ENCODE results near the gene AFAP1L2.
A peak's percentile ranks its signal among the peaks of the same experiment; 100 is the strongest.

DNA sequence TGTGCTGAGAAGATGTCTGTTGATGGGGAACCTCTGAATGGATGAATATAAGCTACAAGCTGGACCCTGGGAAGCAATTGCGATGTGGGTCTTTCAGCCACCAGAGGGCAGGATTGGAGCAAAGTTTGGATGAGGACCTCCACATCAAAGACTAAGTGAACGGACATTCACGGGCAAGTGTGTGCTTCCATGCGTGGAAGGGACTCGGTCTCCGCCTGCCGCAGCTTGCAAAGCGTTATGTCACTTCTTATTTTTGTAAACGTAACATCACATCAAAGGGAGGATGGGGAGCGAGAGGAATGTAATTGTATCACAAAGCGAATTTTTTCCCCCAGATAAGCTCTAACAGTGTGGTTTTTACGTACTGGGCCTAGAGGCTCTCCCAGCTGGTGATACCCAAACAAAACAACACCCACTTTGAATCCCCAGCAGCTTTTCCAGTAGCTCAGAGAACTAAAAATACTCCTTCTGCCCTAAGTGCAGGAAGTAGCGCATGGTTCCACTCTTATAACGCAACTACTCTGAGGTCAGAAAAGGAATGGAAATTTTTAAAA is 100.2 kb downstream of the AFAP1L2 start:
- TF ChIP-seq, protein P1, sequence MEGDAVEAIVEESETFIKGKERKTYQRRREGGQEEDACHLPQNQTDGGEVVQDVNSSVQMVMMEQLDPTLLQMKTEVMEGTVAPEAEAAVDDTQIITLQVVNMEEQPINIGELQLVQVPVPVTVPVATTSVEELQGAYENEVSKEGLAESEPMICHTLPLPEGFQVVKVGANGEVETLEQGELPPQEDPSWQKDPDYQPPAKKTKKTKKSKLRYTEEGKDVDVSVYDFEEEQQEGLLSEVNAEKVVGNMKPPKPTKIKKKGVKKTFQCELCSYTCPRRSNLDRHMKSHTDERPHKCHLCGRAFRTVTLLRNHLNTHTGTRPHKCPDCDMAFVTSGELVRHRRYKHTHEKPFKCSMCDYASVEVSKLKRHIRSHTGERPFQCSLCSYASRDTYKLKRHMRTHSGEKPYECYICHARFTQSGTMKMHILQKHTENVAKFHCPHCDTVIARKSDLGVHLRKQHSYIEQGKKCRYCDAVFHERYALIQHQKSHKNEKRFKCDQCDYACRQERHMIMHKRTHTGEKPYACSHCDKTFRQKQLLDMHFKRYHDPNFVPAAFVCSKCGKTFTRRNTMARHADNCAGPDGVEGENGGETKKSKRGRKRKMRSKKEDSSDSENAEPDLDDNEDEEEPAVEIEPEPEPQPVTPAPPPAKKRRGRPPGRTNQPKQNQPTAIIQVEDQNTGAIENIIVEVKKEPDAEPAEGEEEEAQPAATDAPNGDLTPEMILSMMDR (IDR thresholded peaks at IDR 0.05; ENCODE audit: low read length): peak; percentile 75
- TF ChIP-seq EZH2phosphoT487 (IDR thresholded peaks at IDR 0.05; ENCODE audit: low read length) (no peak), EZH2 (optimal IDR thresholded peaks at IDR 0.05; ENCODE audit: low read depth, low read length) (no peak)
